Lower lobe of right lung (tissue), 2 donors: ENCODE measurements around the gene IFNA10. TPM values are rescaled to one million over a fixed set of nuclear protein-coding genes. Genes with fewer than 3 reads are reported as not detected.

Experiments used
- ATAC-seq, 2 donors: fragments of 200-7000 bp; cut with Tn5 transposase; one replicate each; pipeline ENCODE4 v1.9.1; 2020 to 2022; ENCODE audit warnings: mild to moderate bottlenecking in 2 of 2, moderate library complexity in 2 of 2
- DNase-seq: peaks from one replicate; pipeline ENCODE4 v3.0.0-alpha.2; 2020
- H3K27ac ChIP-seq: fragments of 200-600 bp; one replicate; pipeline ENCODE4 v1.8.0; 2022
- H3K27me3 ChIP-seq: fragments of 200-600 bp; one replicate; pipeline ENCODE4 v1.8.0; 2022; ENCODE audit warnings: low read depth
- H3K36me3 ChIP-seq: fragments of 200-600 bp; one replicate; pipeline ENCODE4 v1.8.0; 2022; ENCODE audit warnings: mild to moderate bottlenecking
- H3K4me1 ChIP-seq: fragments of 200-600 bp; one replicate; pipeline ENCODE4 v1.8.0; 2022
- H3K4me3 ChIP-seq: fragments of 200-600 bp; one replicate; pipeline ENCODE4 v1.8.0; 2022; ENCODE audit warnings: mild to moderate bottlenecking
- H3K9me3 ChIP-seq: fragments of 200-600 bp; one replicate; pipeline ENCODE4 v1.8.0; 2022
- intact Hi-C: fragments of 100-400 bp; cut with DNase I; formaldehyde crosslinking; loops from one replicate; pipeline ENCODE4 v1.11.0; 2022
- total RNA-seq: library from RNA; stranded (reverse); fragmentation: NEBNext Ultra II Directional; extraction: Animal tissue kit (Norgen Biotek cat#: 25700); gene quantifications from one replicate; pipeline ENCODE4 v1.2.1, GENCODE V29; 2021
- TF ChIP-seq, protein P1 (sequence below): fragments of 200-600 bp; IDR thresholded peaks from one replicate; pipeline ENCODE4 v1.8.0; 2022; ENCODE audit warnings: antibody characterized with exemption, mild to moderate bottlenecking
- donor health status: DM: no; HTN: yes; CAD: no; lungs with severe emphysema.

IFNA10 gene
- total RNA-seq, 1 donor from 2014 or later, result not detected

DNA sequence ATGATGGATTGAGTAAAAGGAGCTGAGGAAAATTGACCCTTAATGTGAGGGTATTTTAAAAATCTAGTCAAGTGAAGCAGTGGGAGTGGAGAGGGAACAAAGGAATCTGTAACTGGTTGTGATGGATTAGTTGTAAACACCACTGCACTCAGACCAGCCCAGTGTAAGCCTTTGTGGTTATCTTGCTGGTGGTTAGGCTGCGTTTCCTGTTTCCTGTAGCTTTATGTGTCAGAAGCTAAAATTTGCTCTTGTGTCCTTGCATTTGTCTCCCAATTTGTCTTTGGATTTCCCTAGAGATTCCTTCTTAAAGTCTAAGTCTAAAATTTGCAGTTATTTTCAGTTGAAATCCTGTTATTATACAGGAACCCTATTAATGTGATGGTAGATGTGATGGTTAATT lies 46.8 kb downstream of the IFNA10 start:
- Histone ChIP-seq H3K27me3 (no peaks in the 10 kb centered on the region), H3K4me1 (no peaks in the 10 kb centered on the region), H3K4me3 (no peak overlapping the region), H3K36me3 (no peaks in the 10 kb centered on the region), H3K9me3 (no peaks in the 10 kb centered on the region), H3K27ac (no peak overlapping the region)
- ATAC-seq (no peak), DNase-seq (no peak)
- TF ChIP-seq, protein P1, sequence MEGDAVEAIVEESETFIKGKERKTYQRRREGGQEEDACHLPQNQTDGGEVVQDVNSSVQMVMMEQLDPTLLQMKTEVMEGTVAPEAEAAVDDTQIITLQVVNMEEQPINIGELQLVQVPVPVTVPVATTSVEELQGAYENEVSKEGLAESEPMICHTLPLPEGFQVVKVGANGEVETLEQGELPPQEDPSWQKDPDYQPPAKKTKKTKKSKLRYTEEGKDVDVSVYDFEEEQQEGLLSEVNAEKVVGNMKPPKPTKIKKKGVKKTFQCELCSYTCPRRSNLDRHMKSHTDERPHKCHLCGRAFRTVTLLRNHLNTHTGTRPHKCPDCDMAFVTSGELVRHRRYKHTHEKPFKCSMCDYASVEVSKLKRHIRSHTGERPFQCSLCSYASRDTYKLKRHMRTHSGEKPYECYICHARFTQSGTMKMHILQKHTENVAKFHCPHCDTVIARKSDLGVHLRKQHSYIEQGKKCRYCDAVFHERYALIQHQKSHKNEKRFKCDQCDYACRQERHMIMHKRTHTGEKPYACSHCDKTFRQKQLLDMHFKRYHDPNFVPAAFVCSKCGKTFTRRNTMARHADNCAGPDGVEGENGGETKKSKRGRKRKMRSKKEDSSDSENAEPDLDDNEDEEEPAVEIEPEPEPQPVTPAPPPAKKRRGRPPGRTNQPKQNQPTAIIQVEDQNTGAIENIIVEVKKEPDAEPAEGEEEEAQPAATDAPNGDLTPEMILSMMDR, result no peak
- intact Hi-C loops, result no loop called here

Other genes starting within 250 kb of the IFNA10 start
- 13.5 TPM for gene HACD4, start 175.5 kb downstream of the IFNA10 start, total RNA-seq
- gene IFNB1, start 129.2 kb downstream of the IFNA10 start, total RNA-seq, result not detected
- not detected for gene IFNW1, start 65.3 kb downstream of the IFNA10 start, total RNA-seq
- not detected for gene IFNA21, start 40.5 kb downstream of the IFNA10 start, total RNA-seq
- not detected for gene IFNA4, start 19.6 kb downstream of the IFNA10 start, total RNA-seq
- gene IFNA7, start 4.9 kb downstream of the IFNA10 start, total RNA-seq, result not detected
- gene IFNA16, start 10.2 kb upstream of the IFNA10 start, total RNA-seq, result not detected
- gene IFNA17, start 21.1 kb upstream of the IFNA10 start, total RNA-seq, result not detected
- not detected for gene IFNA14, start 32.9 kb upstream of the IFNA10 start, total RNA-seq
- not detected for gene IFNA5, start 98.2 kb upstream of the IFNA10 start, total RNA-seq
- gene KLHL9, start 128.3 kb upstream of the IFNA10 start, total RNA-seq, result 22.7 TPM
- not detected for gene IFNA6, start 143.7 kb upstream of the IFNA10 start, total RNA-seq
- 1.1 TPM for gene IFNA13, start 160.9 kb upstream of the IFNA10 start, total RNA-seq
- gene IFNA2, start 178.3 kb upstream of the IFNA10 start, total RNA-seq, result not detected
- not detected for gene IFNA8, start 202.0 kb upstream of the IFNA10 start, total RNA-seq
- 0.62 TPM for gene IFNA1, start 233.3 kb upstream of the IFNA10 start, total RNA-seq